ENCODE data around the gene TUG1.

Gene TUG1

DNA sequence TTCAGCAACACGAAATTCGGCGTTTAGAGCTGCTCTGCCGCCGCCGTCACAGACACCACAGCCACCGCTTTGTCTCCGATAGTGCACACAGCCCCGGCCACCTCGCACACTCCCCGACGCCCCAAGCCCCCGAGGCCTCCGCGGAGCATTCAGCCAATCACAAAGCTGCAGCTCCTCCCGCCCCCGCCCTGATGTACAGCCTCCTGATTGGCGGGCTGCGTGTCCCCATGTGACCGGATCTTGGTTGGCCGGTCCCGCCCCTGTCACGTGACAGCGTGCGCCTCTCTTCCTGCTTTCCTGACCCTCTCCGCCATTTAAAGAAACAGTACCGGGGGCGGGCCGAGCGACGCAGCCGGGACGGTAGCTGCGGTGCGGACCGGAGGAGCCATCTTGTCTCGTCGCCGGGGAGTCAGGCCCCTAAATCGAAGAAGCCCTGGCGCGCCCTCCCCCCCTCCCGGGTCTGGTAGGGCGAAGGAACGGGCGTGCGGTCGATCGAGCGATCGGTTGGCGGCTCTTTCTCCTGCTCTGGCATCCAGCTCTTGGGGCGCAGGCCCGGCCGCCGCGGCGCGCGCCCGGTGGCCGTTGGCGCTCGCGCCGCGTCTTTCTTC is at the start of gene TUG1:
Gene TUG1, plus strand, starts transcription at position 342 of the 608 bp plus-strand sequence.
- peaks cover 23% of the 10 kb centered on the region for H3K4me1 Mint-ChIP-seq
- TF ChIP-seq CTCF (IDR thresholded peaks at IDR 0.05; ENCODE audit: unreplicated experiment in 3 of 3) = no peak
- H3K36me3 Mint-ChIP-seq (ENCODE audit: low read depth) = peaks cover 97% of the 10 kb centered on the region
- peak within 1 kb of the TSS; percentile 95 to 99 (median 97) for H3K27ac Mint-ChIP-seq
- H3K27me3 Mint-ChIP-seq (ENCODE audit: low read depth) = no peaks in the 10 kb centered on the region
- H3K9me3 Mint-ChIP-seq = peaks cover 70% of the 10 kb centered on the region
- H3K4me3 Mint-ChIP-seq = peak within 1 kb of the TSS; percentile 91 to 98 (median 94)

GRCh38 chr22:30919973-30920372 is 49.1 kb upstream of the TUG1 start:
- no peak overlapping the region for H3K27ac Mint-ChIP-seq

DNA sequence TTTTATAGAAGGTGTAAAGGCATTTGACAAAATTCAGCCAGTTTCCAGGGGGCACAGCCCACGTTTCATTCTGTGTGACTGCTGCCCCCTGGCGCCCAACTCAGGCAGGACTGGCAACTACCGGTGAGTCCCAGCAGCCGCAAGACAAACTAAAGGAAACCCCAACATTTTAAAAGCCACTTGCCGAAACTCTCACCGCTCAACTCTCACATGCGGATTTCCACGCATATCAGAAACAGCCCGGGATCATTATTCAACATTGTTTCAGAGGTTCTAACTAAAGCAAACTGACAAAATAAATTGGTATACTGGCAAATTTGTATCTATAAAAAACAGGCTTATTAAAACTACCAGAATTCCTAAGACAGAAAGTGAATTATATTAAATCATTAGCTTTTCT is 48.7 kb upstream of the TUG1 start:
- Mint-ChIP-seq H3K4me3 (no peak overlapping the region), H3K36me3 (ENCODE audit: low read depth) (peaks cover 16% of the 10 kb centered on the region), H3K9me3 (no peaks in the 10 kb centered on the region), H3K27ac (no peak overlapping the region), H3K4me1 (peaks cover 3% of the 10 kb centered on the region), H3K27me3 (ENCODE audit: low read depth) (no peaks in the 10 kb centered on the region)
- peak; percentile 92 to 96 (median 93) for TF ChIP-seq CTCF (IDR thresholded peaks at IDR 0.05; ENCODE audit: unreplicated experiment in 3 of 3)

More at GRCh38 chr22:30919973-30920372, 49.1 kb upstream of the TUG1 start:
- Mint-ChIP-seq H3K4me1 (peaks cover 3% of the 10 kb centered on the region), H3K36me3 (ENCODE audit: low read depth) (peaks cover 13% of the 10 kb centered on the region), H3K9me3 (no peaks in the 10 kb centered on the region), H3K4me3 (no peak overlapping the region), H3K27me3 (ENCODE audit: low read depth) (no peaks in the 10 kb centered on the region)
- TF ChIP-seq CTCF (IDR thresholded peaks at IDR 0.05; ENCODE audit: unreplicated experiment in 3 of 3) = no peak

- Mint-ChIP-seq H3K27me3 (ENCODE audit: low read depth) (no peaks in the 10 kb centered on the region), H3K4me1 (peaks cover 3% of the 10 kb centered on the region), H3K4me3 (no peak overlapping the region), H3K36me3 (ENCODE audit: low read depth) (peaks cover 17% of the 10 kb centered on the region), H3K9me3 (no peaks in the 10 kb centered on the region), H3K27ac (no peak overlapping the region)
- no peak for TF ChIP-seq CTCF (IDR thresholded peaks at IDR 0.05; ENCODE audit: unreplicated experiment in 3 of 3)
Measured at GRCh38 chr22:30921108-30921507, 48.0 kb upstream of the TUG1 start.

DNA sequence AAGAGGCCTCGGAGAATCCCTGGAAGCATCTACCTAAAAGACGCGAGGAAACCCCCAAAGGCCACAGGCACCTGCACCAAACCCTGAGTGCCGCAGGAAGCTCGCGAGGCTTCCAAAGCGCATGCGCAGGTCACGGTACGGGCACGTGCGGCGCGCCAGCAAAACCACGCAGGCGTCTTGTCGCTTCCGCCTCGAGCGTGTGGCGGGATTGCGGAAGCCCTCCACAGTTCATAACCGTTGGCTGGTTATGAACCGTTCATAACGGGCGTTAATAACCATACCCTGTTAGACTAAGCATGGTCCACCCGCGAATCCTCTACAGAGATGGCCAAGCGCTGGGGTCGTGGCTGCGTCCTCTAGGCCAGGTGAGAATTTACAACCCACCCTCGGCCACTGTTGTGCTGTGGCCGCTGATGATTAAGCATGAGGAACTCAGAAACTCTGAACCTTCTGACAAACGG is 46.9 kb upstream of the TUG1 start:
- H3K4me3 Mint-ChIP-seq = no peak overlapping the region
- TF ChIP-seq CTCF (IDR thresholded peaks at IDR 0.05; ENCODE audit: unreplicated experiment in 3 of 3) = no peak
- no peak overlapping the region for H3K27ac Mint-ChIP-seq
- no peaks in the 10 kb centered on the region for H3K9me3 Mint-ChIP-seq
- H3K4me1 Mint-ChIP-seq = peaks cover 3% of the 10 kb centered on the region
- no peaks in the 10 kb centered on the region for H3K27me3 Mint-ChIP-seq (ENCODE audit: low read depth)
- H3K36me3 Mint-ChIP-seq (ENCODE audit: low read depth) = peaks cover 27% of the 10 kb centered on the region
